Karpas-422 (cell line): ENCODE results near the gene TNFSF13B. TPM values are rescaled to one million over a fixed set of nuclear protein-coding genes. Genes with fewer than 3 reads are reported as not detected.

Experiments used
- DNase-seq: peaks from one replicate; pipeline ENCODE4 v3.0.0-alpha.2; 2015
- H2AFZ ChIP-seq: fragments of 200-600 bp; sonication (generic); 2 replicates; pipeline ENCODE4 v1.6.1; 2014; ENCODE audit warnings: antibody characterized with exemption, low read length, mixed read lengths
- H3K27ac ChIP-seq: fragments of 200-600 bp; sonication (generic); 2 replicates; pipeline ENCODE4 v1.5.1; 2014; ENCODE audit warnings: mild to moderate bottlenecking, low read length, moderate library complexity
- H3K27me3 ChIP-seq: fragments of 200-600 bp; sonication (generic); 2 replicates; pipeline ENCODE4 v1.6.1; 2014; ENCODE audit warnings: low read length, mixed read lengths
- H3K36me3 ChIP-seq: fragments of 200-600 bp; sonication (generic); 2 replicates; pipeline ENCODE4 v1.6.1; 2014; ENCODE audit warnings: low read length, mixed read lengths; ENCODE audit not compliant: insufficient read depth
- H3K4me1 ChIP-seq: fragments of 200-600 bp; sonication (generic); 2 replicates; pipeline ENCODE4 v1.6.1; 2014; ENCODE audit warnings: mild to moderate bottlenecking, low read length, mixed read lengths
- H3K4me2 ChIP-seq: fragments of 200-600 bp; sonication (generic); 2 replicates; pipeline ENCODE4 v1.6.1; 2014; ENCODE audit warnings: low read length, low read depth, mild to moderate bottlenecking; ENCODE audit not compliant: poor library complexity, severe bottlenecking
- H3K4me3 ChIP-seq: fragments of 200-600 bp; sonication (generic); 2 replicates; pipeline ENCODE4 v1.5.1; 2014; ENCODE audit warnings: mild to moderate bottlenecking, antibody characterized with exemption, low read length, mixed read lengths
- H3K79me2 ChIP-seq: fragments of 200-600 bp; sonication (generic); 2 replicates; pipeline ENCODE4 v1.6.1; 2014; ENCODE audit warnings: mild to moderate bottlenecking, low read length, mixed read lengths
- H3K9ac ChIP-seq: fragments of 200-600 bp; sonication (generic); 2 replicates; pipeline ENCODE4 v1.6.0; 2014; ENCODE audit warnings: low read length
- H3K9me2 ChIP-seq: fragments of 200-600 bp; sonication (generic), shearing (Covaris generic); replicated peaks from 2 replicates; pipeline ENCODE4 v1.6.0; 2014; ENCODE audit warnings: mild to moderate bottlenecking, low read length, moderate library complexity; ENCODE audit not compliant: insufficient read depth
- H3K9me3 ChIP-seq: fragments of 300-700, 200-600 bp; sonication (generic); 2 replicates; pipeline ENCODE4 v1.6.1; 2014; ENCODE audit warnings: low read length, mixed read lengths
- H4K20me1 ChIP-seq: fragments of 200-600 bp; sonication (generic); 2 replicates; pipeline ENCODE4 v1.6.1; 2014; ENCODE audit warnings: mild to moderate bottlenecking, antibody characterized with exemption, low read length, low read depth; ENCODE audit not compliant: insufficient read depth
- total RNA-seq: library from RNA; depleted of rRNA; stranded (reverse); fragments of >200 nt; shearing (Covaris generic); gene quantifications from 2 replicates; pipeline ENCODE4 v1.2.3, GENCODE V29; 2014; ENCODE audit warnings: low replicate concordance; rRNA removed

The TNFSF13B gene
- 1.1 and 1.3 TPM in 2 replicates for total RNA-seq

- H3K4me2 ChIP-seq: peak within 1 kb of the TSS; percentile 21
- H3K9me2 ChIP-seq: no peaks in the 10 kb centered on the region
- H2AFZ ChIP-seq: peak within 1 kb of the TSS; percentile 56; the same call in 1 of the 2 replicates
- no peaks in the 10 kb centered on the region for H3K27me3 ChIP-seq
- H3K9me3 ChIP-seq: no peaks in the 10 kb centered on the region
- DNase-seq: peak; percentile 69
- peaks cover 13% of the 10 kb centered on the region for H3K4me1 ChIP-seq
- H3K79me2 ChIP-seq: no peaks in the 10 kb centered on the region
- peak within 1 kb of the TSS; percentile 44 for H3K9ac ChIP-seq
- no peaks in the 10 kb centered on the region for H4K20me1 ChIP-seq
- peak within 1 kb of the TSS; percentile 35; the same call in 1 of the 2 replicates for H3K4me3 ChIP-seq
- no peaks in the 10 kb centered on the region for H3K36me3 ChIP-seq
- H3K27ac ChIP-seq: no peak within 1 kb of the TSS
Observed at GRCh38 chr13:108269601-108270328, at the start of gene TNFSF13B. Gene TNFSF13B, plus strand, starts transcription at chr13:108269718. Its CDS starts 178 bp downstream, at chr13:108269896.

GRCh38 chr13:108220041-108220440 lies 49.5 kb upstream of the TNFSF13B start:
- Histone ChIP-seq H3K4me1 (peaks cover 46% of the 10 kb centered on the region), H3K27ac (no peak overlapping the region; the same call in 1 of the 2 replicates), H3K4me3 (peak overlapping the region; percentile 90; the same call in 1 of the 2 replicates)

GRCh38 chr13:108223687-108224503 lies 45.6 kb upstream of the TNFSF13B start:
- no peaks in the 10 kb centered on the region for H3K27me3 ChIP-seq
- peaks cover 34% of the 10 kb centered on the region for H3K4me1 ChIP-seq
- peaks cover 90% of the 10 kb centered on the region for H3K79me2 ChIP-seq
- no peaks in the 10 kb centered on the region for H3K9me2 ChIP-seq
- no peak overlapping the region for H3K9ac ChIP-seq
- no peak overlapping the region for H3K4me2 ChIP-seq
- no peak overlapping the region for H3K4me3 ChIP-seq
- no peak overlapping the region for H3K27ac ChIP-seq
- H4K20me1 ChIP-seq: peaks cover 5% of the 10 kb centered on the region; the same call in 1 of the 2 replicates
- no peak for DNase-seq
- no peaks in the 10 kb centered on the region for H3K9me3 ChIP-seq
- H2AFZ ChIP-seq: no peak overlapping the region
- 0 out of 2 replicates have a peak, but pooled peaks cover 2% of the 10 kb centered on the region for H3K36me3 ChIP-seq

More at GRCh38 chr13:108220041-108220440, 49.5 kb upstream of the TNFSF13B start:
- no peaks in the 10 kb centered on the region for H3K9me2 ChIP-seq
- H3K9ac ChIP-seq: 0 out of 2 replicates have a peak overlapping the region, but pooled peaks have one; percentile 97
- DNase-seq: no peak
- no peaks in the 10 kb centered on the region for H3K27me3 ChIP-seq
- H3K79me2 ChIP-seq: peaks cover 77% of the 10 kb centered on the region
- H3K36me3 ChIP-seq: no peaks in the 10 kb centered on the region
- no peak overlapping the region for H2AFZ ChIP-seq
- H4K20me1 ChIP-seq: peaks cover 4% of the 10 kb centered on the region; the same call in 1 of the 2 replicates
- no peaks in the 10 kb centered on the region for H3K9me3 ChIP-seq
- H3K4me2 ChIP-seq: peak overlapping the region; percentile 83

GRCh38 chr13:108225440-108225839 lies 44.1 kb upstream of the TNFSF13B start:
- Histone ChIP-seq H3K36me3 (peaks cover 16% of the 10 kb centered on the region), H3K4me2 (no peak overlapping the region), H3K9ac (no peak overlapping the region), H3K27ac (no peak overlapping the region), H3K79me2 (peaks cover 90% of the 10 kb centered on the region), H3K27me3 (no peaks in the 10 kb centered on the region), H3K9me3 (no peaks in the 10 kb centered on the region), H3K4me3 (no peak overlapping the region), H4K20me1 (peaks cover 3% of the 10 kb centered on the region; the same call in 1 of the 2 replicates), H2AFZ (no peak overlapping the region), H3K4me1 (peaks cover 20% of the 10 kb centered on the region), H3K9me2 (no peaks in the 10 kb centered on the region)
- no peak for DNase-seq

GRCh38 chr13:108226184-108226583 lies 43.3 kb upstream of the TNFSF13B start:
- H3K9me3 ChIP-seq: no peaks in the 10 kb centered on the region
- no peaks in the 10 kb centered on the region for H3K27me3 ChIP-seq
- H3K4me2 ChIP-seq: no peak overlapping the region
- H3K36me3 ChIP-seq: peaks cover 17% of the 10 kb centered on the region
- peaks cover 3% of the 10 kb centered on the region; the same call in 1 of the 2 replicates for H4K20me1 ChIP-seq
- no peaks in the 10 kb centered on the region for H3K9me2 ChIP-seq
- no peak for DNase-seq
- no peak overlapping the region for H3K4me3 ChIP-seq
- no peak overlapping the region for H3K27ac ChIP-seq
- no peak overlapping the region for H2AFZ ChIP-seq
- H3K79me2 ChIP-seq: peaks cover 89% of the 10 kb centered on the region
- peaks cover 15% of the 10 kb centered on the region for H3K4me1 ChIP-seq
- H3K9ac ChIP-seq: no peak overlapping the region

GRCh38 chr13:108227651-108228272 lies 41.8 kb upstream of the TNFSF13B start:
- Histone ChIP-seq H3K27me3 (no peaks in the 10 kb centered on the region), H2AFZ (no peak overlapping the region), H3K4me2 (no peak overlapping the region), H3K4me3 (no peak overlapping the region), H3K4me1 (peaks cover 13% of the 10 kb centered on the region), H3K79me2 (peaks cover 87% of the 10 kb centered on the region), H4K20me1 (peaks cover 3% of the 10 kb centered on the region; the same call in 1 of the 2 replicates), H3K9me2 (no peaks in the 10 kb centered on the region), H3K27ac (no peak overlapping the region), H3K9ac (no peak overlapping the region), H3K36me3 (peaks cover 26% of the 10 kb centered on the region), H3K9me3 (no peaks in the 10 kb centered on the region)
- peak; percentile 82 for DNase-seq

- no peak overlapping the region for H3K4me2 ChIP-seq
- no peaks in the 10 kb centered on the region for H3K27me3 ChIP-seq
- no peaks in the 10 kb centered on the region for H3K9me3 ChIP-seq
- H3K79me2 ChIP-seq: peaks cover 67% of the 10 kb centered on the region
- H3K27ac ChIP-seq: no peak overlapping the region
- H4K20me1 ChIP-seq: no peaks in the 10 kb centered on the region
- no peak overlapping the region for H3K4me3 ChIP-seq
- H3K36me3 ChIP-seq: peaks cover 32% of the 10 kb centered on the region
- H2AFZ ChIP-seq: no peak overlapping the region
- no peak for DNase-seq
- H3K9me2 ChIP-seq: no peaks in the 10 kb centered on the region
- no peak overlapping the region for H3K9ac ChIP-seq
- peaks cover 13% of the 10 kb centered on the region for H3K4me1 ChIP-seq
Observed at GRCh38 chr13:108230377-108230776, 39.1 kb upstream of the TNFSF13B start.
